ENCODE results near the gene FAM13A.

- TF ChIP-seq MAX (IDR thresholded peaks at IDR 0.05): no peak
- no peak for TF ChIP-seq EP300 (IDR thresholded peaks at IDR 0.05; ENCODE audit: borderline replicate concordance)
- no peak for TF ChIP-seq EGR1 (IDR thresholded peaks at IDR 0.05)
- TF ChIP-seq YY1 (IDR thresholded peaks at IDR 0.05; ENCODE audit: low read depth): no peak
- no peak for TF ChIP-seq CREB1 (IDR thresholded peaks at IDR 0.05; ENCODE audit: low read depth)
- no peak for TF ChIP-seq TAF1 (IDR thresholded peaks at IDR 0.05; ENCODE audit: low read depth)
- no peak for TF ChIP-seq TEAD4 (IDR thresholded peaks at IDR 0.05)
- TF ChIP-seq REST (IDR thresholded peaks at IDR 0.05; ENCODE audit: low read depth): no peak
- TF ChIP-seq CEBPB (IDR thresholded peaks at IDR 0.05): no peak
- no peak for TF ChIP-seq NFIC (IDR thresholded peaks at IDR 0.05)
- TF ChIP-seq ZBTB7A (IDR thresholded peaks at IDR 0.05; ENCODE audit: low read depth): no peak
- TF ChIP-seq RAD21 (IDR thresholded peaks at IDR 0.05; ENCODE audit: low read depth): no peak
Observed at GRCh38 chr4:88967883-88968331, 89.1 kb downstream of the FAM13A start.
